Pancreas (tissue), 10 donors: ENCODE results near the gene SLC24A3. TPM values are rescaled to one million over a fixed set of nuclear protein-coding genes. Genes with fewer than 3 reads are reported as not detected.

ENCODE experiments used
- ATAC-seq, 4 donors: fragments of 200-7000 bp; cut with Tn5 transposase; one replicate each; pipeline versions ENCODE4 v1.8.0 to v1.9.1; 2020; ENCODE audit warnings: mild to moderate bottlenecking in 4 of 4, moderate library complexity in 4 of 4
- DNase-seq, 6 donors: peaks; one replicate each; pipeline ENCODE4 v3.0.0-alpha.2; 2020
- FAIRE-seq: peaks from 2 replicates; lab custom pipeline; 2012; peaks lifted over from hg19 to GRCh38; lab: Jason Lieb, UNC
- H3K27ac ChIP-seq, 4 donors: fragments of 200-600 bp; sonication (generic); 1 replicate in 3 of 4; 2 replicates in 1 of 4; pipeline versions ENCODE4 v1.5.0 to v1.8.0; 2020
- H3K27me3 ChIP-seq, 4 donors: fragments of 200-600 bp; one replicate each; pipeline ENCODE4 v1.8.0; 2021
- H3K36me3 ChIP-seq, 3 donors: fragments of 200-600 bp; sonication (generic) in 1 of 3; one replicate each; pipeline versions ENCODE4 v1.5.0 to v1.8.0; 2020 to 2021
- H3K4me1 ChIP-seq, 3 donors: fragments of 200-600 bp; one replicate each; pipeline ENCODE4 v1.8.0; 2021
- H3K4me3 ChIP-seq, 4 donors: fragments of 200-600 bp; sonication (generic) in 2 of 4; one replicate each; pipeline versions ENCODE4 v1.5.0 to v1.8.0; 2020 to 2021
- H3K9me3 ChIP-seq, 4 donors: fragments of 200-600 bp; one replicate each; pipeline ENCODE4 v1.8.0; 2021
- CTCF ChIP-seq, 4 donors: fragments of 200-600 bp; sonication (generic) in 3 of 4; IDR thresholded peaks; one replicate each; pipeline versions ENCODE4 v1.5.0 to v1.8.0; 2021; ENCODE audit warnings: antibody characterized with exemption in 4 of 4
- WGBS, 2 donors: extraction: QIAGEN DNeasy Blood & Tissue Kit; methylation state at CpG; one replicate each; pipeline ENCODE4 v1.1.7; 2013; 5-methylcytosine and 5-hydroxymethylcytosine counted together
- intact Hi-C, 3 donors: fragments of 100-400 bp; cut with DNase I; formaldehyde crosslinking; loops; one replicate each; pipeline versions ENCODE4 v1.11.1 to v1.14.2; 2022
- polyA plus RNA-seq, 2 donors: library from polyadenylated mRNA; stranded (reverse); fragments of 200-250 nt; gene quantifications; one replicate each; pipeline ENCODE4 v1.2.3, GENCODE V29; 2013
- total RNA-seq, 6 donors: library from RNA; stranded (reverse); fragmentation: NEBNext Ultra II Directional in 4 of 6; extraction: Animal tissue kit (Norgen Biotek cat#: 25700) in 4 of 6; gene quantifications; one replicate each; pipeline versions ENCODE4 v1.2.1 to v1.2.4, GENCODE V29; 2021 to 2023
- donor health status: healthy with polysubstance abuse.
- donor health status: DM: no; HTN: no; CAD: no; lungs with moderate emphysema.
- donor health status: DM: no; HTN: no; CAD: no.
- donor health status: control.
- donor health status: control.
- donor health status: Bipolar disorder and iron deficiency.
- donor health status: DM: yes; HTN: yes; CAD: no.
- donor health status: DM: no; HTN: no; CAD: no.
- donor health status: DM: no; HTN: no; CAD: no.
- donor health status: DM: yes; HTN: yes; CAD: no.

Gene SLC24A3
- total and polyA plus RNA-seq, 8 donors = 0.28 to 0.87 (median 0.49) TPM

GRCh38 chr20:19760371-19760721 is 547.9 kb downstream of the SLC24A3 start:
- no peak for TF ChIP-seq CTCF (IDR thresholded peaks at IDR 0.05)
- 83 to 84% methylated on average over 3 of the region's 3 CpGs for WGBS, 2 donors
- DNase-seq = no peak
- no peak for ATAC-seq
- H3K27me3 ChIP-seq = no peaks in the 10 kb centered on the region
- peaks cover 0 to 19% (median 4%) of the 10 kb centered on the region in 3 donors for H3K4me1 ChIP-seq
- intact Hi-C loops = no loop called here
- no peak for FAIRE-seq
- H3K9me3 ChIP-seq = no peaks in the 10 kb centered on the region
- H3K27ac ChIP-seq = peak overlapping the region in 3 of 4 donors; percentile 38 to 96 (median 91)
- no peak overlapping the region for H3K4me3 ChIP-seq
- no peaks in the 10 kb centered on the region for H3K36me3 ChIP-seq

GRCh38 chr20:19761326-19761725 is 548.9 kb downstream of the SLC24A3 start:
- no peaks in the 10 kb centered on the region for H3K27me3 ChIP-seq
- H3K27ac ChIP-seq = no peak overlapping the region
- no peaks in the 10 kb centered on the region for H3K9me3 ChIP-seq
- no peaks in the 10 kb centered on the region for H3K36me3 ChIP-seq
- intact Hi-C loops = no loop called here
- TF ChIP-seq CTCF (IDR thresholded peaks at IDR 0.05) = no peak
- DNase-seq = no peak
- ATAC-seq = no peak
- H3K4me3 ChIP-seq = no peak overlapping the region
- peaks cover 0 to 19% (median 4%) of the 10 kb centered on the region in 3 donors for H3K4me1 ChIP-seq
- FAIRE-seq = no peak

- intact Hi-C loops = no loop called here
- ATAC-seq (no peak), DNase-seq (no peak), FAIRE-seq (no peak)
- TF ChIP-seq CTCF (IDR thresholded peaks at IDR 0.05) = no peak
- no peak overlapping the region for H3K4me3 ChIP-seq
- H3K9me3 ChIP-seq = no peaks in the 10 kb centered on the region
- peaks cover 0 to 15% (median 2%) of the 10 kb centered on the region in 3 donors for H3K4me1 ChIP-seq
- H3K27ac ChIP-seq = no peak overlapping the region
- no peaks in the 10 kb centered on the region for H3K27me3 ChIP-seq
- 26% methylated on average over 2 of the region's 2 CpGs for WGBS, 2 donors
- no peaks in the 10 kb centered on the region for H3K36me3 ChIP-seq
Observed at GRCh38 chr20:19761841-19762240, 549.4 kb downstream of the SLC24A3 start.

- H3K27ac ChIP-seq = no peak overlapping the region
- H3K4me1 ChIP-seq = peaks cover 0 to 14% (median 0%) of the 10 kb centered on the region in 3 donors
- DNase-seq (no peak), FAIRE-seq (no peak), ATAC-seq (no peak)
- H3K9me3 ChIP-seq = no peaks in the 10 kb centered on the region
- intact Hi-C loops = no loop called here
- 80 to 82% methylated on average over 8 of the region's 8 CpGs for WGBS, 2 donors
- no peaks in the 10 kb centered on the region for H3K36me3 ChIP-seq
- H3K4me3 ChIP-seq = no peak overlapping the region
- no peak for TF ChIP-seq CTCF (IDR thresholded peaks at IDR 0.05)
- H3K27me3 ChIP-seq = no peaks in the 10 kb centered on the region
Observed at GRCh38 chr20:19764207-19764606, 551.8 kb downstream of the SLC24A3 start.

- FAIRE-seq (no peak), DNase-seq (no peak), ATAC-seq (no peak)
- peaks cover 0 to 7% (median 0%) of the 10 kb centered on the region in 3 donors for H3K4me1 ChIP-seq
- 93 to 96% methylated on average over 2 of the region's 2 CpGs for WGBS, 2 donors
- no peaks in the 10 kb centered on the region for H3K9me3 ChIP-seq
- no peak overlapping the region for H3K27ac ChIP-seq
- no peak for TF ChIP-seq CTCF (IDR thresholded peaks at IDR 0.05)
- H3K4me3 ChIP-seq = no peak overlapping the region
- intact Hi-C loops = no loop called here
- H3K27me3 ChIP-seq = no peaks in the 10 kb centered on the region
- H3K36me3 ChIP-seq = no peaks in the 10 kb centered on the region
Observed at GRCh38 chr20:19765266-19765665, 552.8 kb downstream of the SLC24A3 start.
